Heart left ventricle (tissue), 16 donors: ENCODE data around the gene KLHL36. TPM values are rescaled to one million over a fixed set of nuclear protein-coding genes. Genes with fewer than 3 reads are reported as not detected.

ENCODE experiments used
- ATAC-seq, 4 donors: fragments of 200-7000 bp; cut with Tn5 transposase; one replicate each; pipeline ENCODE4 v1.9.1; 2020 to 2022; ENCODE audit warnings: moderate library complexity in 4 of 4, mild to moderate bottlenecking in 3 of 4, moderate number of reproducible peaks in 1 of 4
- DNase-seq, 5 donors: peaks; one replicate each; pipeline ENCODE4 v3.0.0-alpha.2; 2020
- H3K27ac ChIP-seq, 12 donors: fragments of 200-600 bp; sonication (generic) in 4 of 12; one replicate each; pipeline versions ENCODE4 v1.5.0 to v1.8.0; 2016 to 2022; ENCODE audit warnings: mild to moderate bottlenecking in 2 of 12
- H3K27me3 ChIP-seq, 9 donors: fragments of 200-600 bp; sonication (generic) in 2 of 9; one replicate each; pipeline versions ENCODE4 v1.5.1 to v1.8.0; 2016 to 2022; ENCODE audit warnings: mild to moderate bottlenecking in 3 of 9
- H3K36me3 ChIP-seq, 9 donors: fragments of 200-600 bp; sonication (generic) in 2 of 9; one replicate each; pipeline versions ENCODE4 v1.5.0 to v1.8.0; 2018 to 2022; ENCODE audit warnings: mild to moderate bottlenecking in 2 of 9
- H3K4me1 ChIP-seq, 12 donors: fragments of 200-600 bp; sonication (generic) in 4 of 12; one replicate each; pipeline versions ENCODE4 v1.5.0 to v1.8.0; 2016 to 2022; ENCODE audit warnings: mild to moderate bottlenecking in 3 of 12
- H3K4me3 ChIP-seq, 12 donors: fragments of 200-600 bp; sonication (generic) in 4 of 12; one replicate each; pipeline versions ENCODE4 v1.5.0 to v1.8.0; 2017 to 2022; ENCODE audit warnings: mild to moderate bottlenecking in 9 of 12, moderate library complexity in 4 of 12
- H3K9me3 ChIP-seq, 12 donors: fragments of 200-600 bp; sonication (generic) in 4 of 12; one replicate each; pipeline versions ENCODE4 v1.5.0 to v1.8.0; 2016 to 2022; ENCODE audit warnings: mild to moderate bottlenecking in 1 of 12
- CTCF ChIP-seq, 12 donors: fragments of 200-600 bp; sonication (generic) in 4 of 12; IDR thresholded peaks; one replicate each; pipeline versions ENCODE4 v1.5.0 to v1.8.0; 2018 to 2022; ENCODE audit warnings: antibody characterized with exemption in 12 of 12, mild to moderate bottlenecking in 5 of 12
- POLR2A ChIP-seq, 2 donors: fragments of 450-650 bp; IDR thresholded peaks; one replicate each; pipeline ENCODE4 v1.6.1; 2017; ENCODE audit warnings: antibody characterized with exemption in 2 of 2, mild to moderate bottlenecking in 2 of 2, moderate library complexity in 2 of 2
- WGBS, 4 donors: extraction: QIAGEN DNeasy Blood & Tissue Kit in 2 of 4; methylation state at CpG; one replicate each; pipeline versions ENCODE4 v1.1.5 to v1.1.7; 2013 to 2018; 5-methylcytosine and 5-hydroxymethylcytosine counted together
- intact Hi-C, 10 donors: fragments of 100-400 bp; cut with DNase I; formaldehyde crosslinking; loops; one replicate each; pipeline versions ENCODE4 v1.11.1 to v1.14.2; 2022
- polyA plus RNA-seq, 2 donors: library from polyadenylated mRNA; stranded (reverse); fragments of 200-250 nt; gene quantifications; one replicate each; pipeline ENCODE4 v1.2.3, GENCODE V29; 2013
- total RNA-seq, 9 donors: library from RNA; depleted of rRNA in 2 of 9; stranded (reverse); fragments of >200 nt in 2 of 9; fragmentation: NEBNext Ultra II Directional in 3 of 9; extraction: Animal tissue kit (Norgen Biotek cat#: 25700) in 3 of 9; gene quantifications; one replicate each; pipeline versions ENCODE4 v1.1.0 to v1.2.4, GENCODE V29; 2016 to 2023
- donor health status: ischemic (EF 13 %, LVEDD 7.1; RV severe dilation, severe dysfunction).
- donor health status: healthy with polysubstance abuse.
- donor health status: DM: no; HTN: yes; CAD: no.
- donor health status: DM: no; HTN: no; CAD: no.
- donor health status: ischemic (EF 25% LVEDD 6.9; RV normal size, moderate dysfunction).
- donor health status: ischemic (EF 25% LVEDD 5.7; RV mildly dilated, moderate dysfunction).
- donor health status: healthy.
- donor health status: DM: yes; HTN: yes; CAD: no.
- donor health status: ischemic (EF 35%, LVEDD 5.7; RV mildly dilated, moderate dysfunction).
- donor health status: nonischemic (EF 11% LVEDD 7.7; RV severe dilation, severe dysfunction).
- donor health status: DM: yes; HTN: yes; CAD: no.
- donor health status: PGD.
- donor health status: ischemic (EF 29% LVEDD 5.4; RV normal size, mild dysfunction).
- donor health status: nonischemic (EF 23%, LVEDD 6.1; RV moderate dilation, normal function).

KLHL36 gene
- total and polyA plus RNA-seq, 11 donors = 19.2 to 93.0 (median 58.0) TPM

- 85 to 91% (median 86%) methylated on average over 4 of the region's 4 CpGs for WGBS, 4 donors
- DNase-seq (no peak), ATAC-seq (no peak)
- intact Hi-C loops = no loop called here
- no peak overlapping the region for H3K4me3 ChIP-seq
- H3K9me3 ChIP-seq = no peaks in the 10 kb centered on the region
- no peak for TF ChIP-seq POLR2A (IDR thresholded peaks at IDR 0.05)
- no peak for TF ChIP-seq CTCF (IDR thresholded peaks at IDR 0.05)
- H3K4me1 ChIP-seq = peaks cover 0 to 44% (median 28%) of the 10 kb centered on the region in 12 donors
- no peaks in the 10 kb centered on the region for H3K27me3 ChIP-seq
- no peaks in the 10 kb centered on the region for H3K36me3 ChIP-seq
- H3K27ac ChIP-seq = no peak overlapping the region
Measured at GRCh38 chr16:84637709-84638108, 10.6 kb upstream of the KLHL36 start.

- Histone ChIP-seq H3K4me3 (no peak overlapping the region), H3K36me3 (no peaks in the 10 kb centered on the region), H3K27me3 (no peaks in the 10 kb centered on the region), H3K4me1 (peaks cover 0 to 49% (median 30%) of the 10 kb centered on the region in 12 donors), H3K27ac (no peak overlapping the region), H3K9me3 (no peaks in the 10 kb centered on the region)
- intact Hi-C loops = no loop called here
- no peak for TF ChIP-seq CTCF (IDR thresholded peaks at IDR 0.05)
- TF ChIP-seq POLR2A (IDR thresholded peaks at IDR 0.05) = no peak
- 84 to 100% (median 94%) methylated on average over 7 to 8 of the region's 8 CpGs for WGBS, 4 donors
- ATAC-seq (no peak), DNase-seq (no peak)
Measured at GRCh38 chr16:84638231-84638806, 10.0 kb upstream of the KLHL36 start.

GRCh38 chr16:84640145-84640544 is 8.2 kb upstream of the KLHL36 start:
- Histone ChIP-seq H3K36me3 (no peaks in the 10 kb centered on the region), H3K27ac (peak overlapping the region in 1 of 12 donors; percentile 83), H3K4me1 (peaks cover 0 to 43% (median 27%) of the 10 kb centered on the region in 12 donors), H3K9me3 (no peaks in the 10 kb centered on the region), H3K27me3 (no peaks in the 10 kb centered on the region), H3K4me3 (no peak overlapping the region)
- intact Hi-C loops = no loop called here
- ATAC-seq (no peak), DNase-seq (no peak)
- WGBS, 4 donors = 89 to 96% (median 93%) methylated on average over 5 of the region's 5 CpGs
- no peak for TF ChIP-seq CTCF (IDR thresholded peaks at IDR 0.05)
- no peak for TF ChIP-seq POLR2A (IDR thresholded peaks at IDR 0.05)

- no peaks in the 10 kb centered on the region for H3K36me3 ChIP-seq
- no peak for DNase-seq
- 71 to 87% (median 82%) methylated on average over 6 of the region's 6 CpGs for WGBS, 4 donors
- TF ChIP-seq CTCF (IDR thresholded peaks at IDR 0.05) = no peak
- TF ChIP-seq POLR2A (IDR thresholded peaks at IDR 0.05) = no peak
- intact Hi-C loops = no loop called here
- no peaks in the 10 kb centered on the region for H3K9me3 ChIP-seq
- H3K27me3 ChIP-seq = no peaks in the 10 kb centered on the region
- H3K27ac ChIP-seq = peak overlapping the region in 8 of 12 donors; percentile 22 to 83 (median 76)
- no peak for ATAC-seq
- H3K4me3 ChIP-seq = no peak overlapping the region
- peaks cover 0 to 38% (median 26%) of the 10 kb centered on the region in 12 donors for H3K4me1 ChIP-seq
Measured at GRCh38 chr16:84641643-84642358, 6.5 kb upstream of the KLHL36 start.
